Mesenchymal stem cell (in vitro differentiated cells and primary cell): ENCODE data around the gene LPP.

ENCODE experiments used
- DNase-seq: peaks from one replicate; pipeline ENCODE4 v3.0.0-alpha.2; 2013
- H2AFZ ChIP-seq: one replicate; pipeline ENCODE4 v1.6.1; 2013; ENCODE audit warnings: low read depth, mild to moderate bottlenecking, control low read depth, inconsistent platforms, low read length, moderate library complexity
- H2AK5ac ChIP-seq: 2 replicates; pipeline ENCODE4 v1.6.1; 2013; ENCODE audit warnings: low read length, moderate library complexity, mild to moderate bottlenecking, inconsistent platforms; ENCODE audit not compliant: severe bottlenecking
- H2BK120ac ChIP-seq: one replicate; pipeline ENCODE4 v1.6.1; 2013; ENCODE audit warnings: low read depth, mild to moderate bottlenecking, inconsistent platforms, low read length, moderate library complexity
- H2BK12ac ChIP-seq, 2 experiments: one replicate each; pipeline ENCODE4 v1.6.1; 2013; ENCODE audit warnings: inconsistent platforms in 2 of 2, low read length in 2 of 2, mild to moderate bottlenecking in 2 of 2, moderate library complexity in 2 of 2, control low read depth in 1 of 2
- H2BK15ac ChIP-seq: one replicate; pipeline ENCODE4 v1.6.1; 2013; ENCODE audit warnings: mild to moderate bottlenecking, low read depth, inconsistent platforms; ENCODE audit not compliant: poor library complexity, severe bottlenecking
- H2BK5ac ChIP-seq: 2 replicates; pipeline ENCODE4 v1.6.1; 2013; ENCODE audit warnings: low read depth, mild to moderate bottlenecking, low read length, control low read depth, inconsistent platforms; ENCODE audit not compliant: poor library complexity, severe bottlenecking
- H3K14ac ChIP-seq, 2 experiments: one replicate each; pipeline ENCODE4 v1.6.1; 2013; ENCODE audit warnings: inconsistent platforms in 2 of 2, low read length in 2 of 2, control low read depth in 1 of 2, mild to moderate bottlenecking in 1 of 2, moderate library complexity in 1 of 2
- H3K18ac ChIP-seq, 2 experiments: one replicate each; pipeline ENCODE4 v1.6.1; 2013; ENCODE audit warnings: inconsistent platforms in 2 of 2, low read length in 2 of 2, control low read depth in 1 of 2, low read depth in 1 of 2, mild to moderate bottlenecking in 1 of 2
- H3K23ac ChIP-seq, 2 experiments: one replicate each; pipeline ENCODE4 v1.6.1; 2013; ENCODE audit warnings: inconsistent platforms in 2 of 2, low read length in 2 of 2, mild to moderate bottlenecking in 2 of 2, moderate library complexity in 2 of 2, control low read depth in 1 of 2
- H3K27ac ChIP-seq: 2 replicates; pipeline ENCODE4 v1.5.1; 2013; ENCODE audit warnings: mild to moderate bottlenecking, moderate library complexity, low read length, control low read depth, inconsistent platforms; ENCODE audit not compliant: poor library complexity, severe bottlenecking
- H3K27me3 ChIP-seq, 2 experiments: 2 replicates each; pipeline versions ENCODE4 v1.6.1 to v1.7.0; 2013; ENCODE audit warnings: low read length in 2 of 2, mild to moderate bottlenecking in 2 of 2, moderate library complexity in 2 of 2, control low read depth in 1 of 2, inconsistent platforms in 1 of 2; ENCODE audit not compliant: control insufficient read depth in 1 of 2, insufficient read depth in 1 of 2
- H3K36me3 ChIP-seq, 2 experiments: 2 replicates each; pipeline versions ENCODE4 v1.6.1 to v1.7.0; 2013; ENCODE audit warnings: low read length in 2 of 2, control low read depth in 1 of 2, inconsistent platforms in 1 of 2, low read depth in 1 of 2, mild to moderate bottlenecking in 1 of 2; ENCODE audit not compliant: insufficient read depth in 2 of 2, control insufficient read depth in 1 of 2
- H3K4ac ChIP-seq, 2 experiments: one replicate each; pipeline ENCODE4 v1.6.1; 2013; ENCODE audit warnings: inconsistent platforms in 2 of 2, low read length in 2 of 2, mild to moderate bottlenecking in 2 of 2, moderate library complexity in 2 of 2, control low read depth in 1 of 2, low read depth in 1 of 2
- H3K4me1 ChIP-seq: 2 replicates; pipeline ENCODE4 v1.6.1; 2013; ENCODE audit warnings: low read depth, low read length, control low read depth; ENCODE audit not compliant: control insufficient read depth, insufficient read depth
- H3K4me2 ChIP-seq: 2 replicates; pipeline ENCODE4 v1.6.1; 2013; ENCODE audit warnings: low read length, mild to moderate bottlenecking, inconsistent platforms; ENCODE audit not compliant: poor library complexity, severe bottlenecking
- H3K4me3 ChIP-seq, 2 experiments: 2 replicates each; pipeline versions ENCODE4 v1.5.1 to v1.7.0; 2013; ENCODE audit warnings: low read length in 2 of 2, mild to moderate bottlenecking in 2 of 2, control low read depth in 1 of 2, low read depth in 1 of 2; ENCODE audit not compliant: insufficient read depth in 1 of 2
- H3K79me1 ChIP-seq: replicated peaks from 2 replicates; pipeline ENCODE4 v1.6.1; 2013; ENCODE audit warnings: mild to moderate bottlenecking, control low read depth, low read length, inconsistent platforms; ENCODE audit not compliant: poor library complexity, severe bottlenecking
- H3K9ac ChIP-seq: 2 replicates; pipeline ENCODE4 v1.7.0; 2013; ENCODE audit warnings: mild to moderate bottlenecking, low read length, moderate library complexity
- H3K9me3 ChIP-seq: 2 replicates; pipeline ENCODE4 v1.7.0; 2013; ENCODE audit warnings: mild to moderate bottlenecking, low read length; ENCODE audit not compliant: control insufficient read depth
- H4K8ac ChIP-seq: one replicate; pipeline ENCODE4 v1.6.1; 2013; ENCODE audit warnings: inconsistent platforms, mild to moderate bottlenecking, low read length, moderate library complexity
- H4K91ac ChIP-seq: one replicate; pipeline ENCODE4 v1.6.1; 2013; ENCODE audit warnings: mild to moderate bottlenecking, low read length, inconsistent platforms
- WGBS: methylation state at CpG from one replicate; pipeline ENCODE4 v1.1.7; 2013; ENCODE audit warnings: mixed read lengths; 5-methylcytosine and 5-hydroxymethylcytosine counted together

LPP gene

GRCh38 chr3:188740010-188740409, 586.1 kb downstream of the LPP start:
- Histone ChIP-seq H3K4me1 (no peaks in the 10 kb centered on the region), H3K4me2 (no peak overlapping the region), H2AFZ (no peak overlapping the region), H3K4ac (no peak overlapping the region), H3K23ac (no peak overlapping the region), H3K36me3 (no peaks in the 10 kb centered on the region), H2BK120ac (no peak overlapping the region), H3K18ac (no peak overlapping the region), H3K27me3 (no peaks in the 10 kb centered on the region), H3K79me1 (peaks cover 14% of the 10 kb centered on the region), H4K8ac (no peak overlapping the region), H3K14ac (no peak overlapping the region), H2BK15ac (no peak overlapping the region), H2BK12ac (no peak overlapping the region), H3K9ac (no peak overlapping the region), H3K9me3 (no peaks in the 10 kb centered on the region), H2BK5ac (no peak overlapping the region), H2AK5ac (no peak overlapping the region), H3K27ac (no peak overlapping the region), H3K4me3 (no peak overlapping the region), H4K91ac (no peak overlapping the region)
- 90% methylated on average over 1 of the region's 1 CpG for WGBS
- DNase-seq, result no peak

- Histone ChIP-seq H3K36me3 (no peaks in the 10 kb centered on the region), H3K27me3 (no peaks in the 10 kb centered on the region), H3K79me1 (peaks cover 9% of the 10 kb centered on the region), H3K18ac (no peak overlapping the region), H2AK5ac (no peak overlapping the region), H3K9ac (no peak overlapping the region), H3K14ac (no peak overlapping the region), H3K27ac (no peak overlapping the region), H2BK120ac (no peak overlapping the region), H2BK12ac (no peak overlapping the region), H3K4ac (no peak overlapping the region), H4K8ac (no peak overlapping the region), H3K4me3 (no peak overlapping the region), H3K23ac (peak overlapping the region in 1 of 2 experiments; percentile 79), H2BK15ac (no peak overlapping the region), H4K91ac (no peak overlapping the region), H3K4me1 (no peaks in the 10 kb centered on the region), H2AFZ (no peak overlapping the region), H3K4me2 (no peak overlapping the region), H2BK5ac (no peak overlapping the region), H3K9me3 (no peaks in the 10 kb centered on the region)
- 97% methylated on average over 4 of the region's 4 CpGs for WGBS
- DNase-seq, result no peak
Measured at GRCh38 chr3:188742755-188743550, 589.0 kb downstream of the LPP start.

DNA sequence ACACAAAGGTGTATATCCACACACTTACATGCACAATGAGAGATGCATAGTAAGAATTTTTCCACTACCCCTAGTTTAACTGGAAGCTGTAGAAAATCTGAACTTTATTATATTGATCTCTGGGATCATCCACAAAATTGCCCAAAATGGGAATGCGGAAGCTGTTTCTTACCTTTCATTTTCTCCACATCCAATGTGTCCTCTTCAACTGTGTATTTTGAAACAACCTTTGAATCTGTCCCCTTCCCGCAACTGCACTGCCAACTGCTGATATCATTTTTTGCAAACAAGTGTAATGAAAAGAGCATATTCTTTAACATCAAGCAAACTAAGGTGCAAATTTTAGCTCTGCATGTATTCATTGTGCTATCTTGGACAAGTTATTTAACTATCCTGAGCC, 590.2 kb downstream of the LPP start:
- Histone ChIP-seq H2BK120ac (no peak overlapping the region), H3K9me3 (no peaks in the 10 kb centered on the region), H4K91ac (no peak overlapping the region), H3K4me2 (no peak overlapping the region), H2BK12ac (no peak overlapping the region), H2AK5ac (no peak overlapping the region), H3K36me3 (no peaks in the 10 kb centered on the region), H3K23ac (no peak overlapping the region), H2BK15ac (no peak overlapping the region), H3K79me1 (peaks cover 12% of the 10 kb centered on the region), H3K27me3 (no peaks in the 10 kb centered on the region), H3K9ac (no peak overlapping the region), H3K4me1 (no peaks in the 10 kb centered on the region), H3K27ac (no peak overlapping the region), H3K4ac (no peak overlapping the region), H4K8ac (no peak overlapping the region), H2BK5ac (no peak overlapping the region), H3K4me3 (no peak overlapping the region), H2AFZ (no peak overlapping the region), H3K18ac (no peak overlapping the region), H3K14ac (no peak overlapping the region)
- no peak for DNase-seq
- 97% methylated on average over 1 of the region's 2 CpGs for WGBS

- H3K79me1 ChIP-seq, result peaks cover 14% of the 10 kb centered on the region
- no peak overlapping the region for H4K8ac ChIP-seq
- H3K27ac ChIP-seq, result no peak overlapping the region
- H3K9me3 ChIP-seq, result no peaks in the 10 kb centered on the region
- H3K4me2 ChIP-seq, result no peak overlapping the region
- no peak overlapping the region for H3K23ac ChIP-seq
- no peaks in the 10 kb centered on the region for H3K36me3 ChIP-seq
- H3K4me1 ChIP-seq, result no peaks in the 10 kb centered on the region
- H2BK12ac ChIP-seq, result no peak overlapping the region
- no peak overlapping the region for H3K4ac ChIP-seq
- H4K91ac ChIP-seq, result no peak overlapping the region
- no peak overlapping the region for H3K14ac ChIP-seq
- no peak overlapping the region for H2AFZ ChIP-seq
- H2BK15ac ChIP-seq, result no peak overlapping the region
- no peak overlapping the region for H3K18ac ChIP-seq
- H3K4me3 ChIP-seq, result no peak overlapping the region
- no peak for DNase-seq
- H2AK5ac ChIP-seq, result no peak overlapping the region
- H3K9ac ChIP-seq, result no peak overlapping the region
- no peak overlapping the region for H2BK5ac ChIP-seq
- no peaks in the 10 kb centered on the region for H3K27me3 ChIP-seq
- H2BK120ac ChIP-seq, result no peak overlapping the region
Measured at GRCh38 chr3:188745031-188745430, 591.1 kb downstream of the LPP start.
